Thyroid gland (tissue), 4 donors: Measurements from ENCODE around the gene ADTRP. TPM values are rescaled to one million over a fixed set of nuclear protein-coding genes. Genes with fewer than 3 reads are reported as not detected.

Source experiments
- DNase-seq, 2 donors: peaks; one replicate each; pipeline ENCODE4 v3.0.0-alpha.2; 2019
- H3K27ac ChIP-seq, 3 donors: fragments of 200-600 bp; sonication (generic); 1 replicate in 2 of 3; 2 replicates in 1 of 3; pipeline ENCODE4 v1.5.1; 2016 to 2019; ENCODE audit warnings: mild to moderate bottlenecking in 1 of 3, moderate library complexity in 1 of 3
- H3K27me3 ChIP-seq: fragments of 200-600 bp; sonication (generic); one replicate; pipeline ENCODE4 v1.5.1; 2019
- H3K36me3 ChIP-seq, 2 donors: fragments of 200-600 bp; sonication (generic); one replicate each; pipeline ENCODE4 v1.5.1; 2016 to 2019
- H3K4me1 ChIP-seq, 2 donors: fragments of 200-600 bp; sonication (generic); one replicate each; pipeline ENCODE4 v1.5.1; 2017 to 2019
- H3K4me3 ChIP-seq, 3 donors: fragments of 200-600 bp; sonication (generic); replicated peaks in 1 of 3; 1 replicate in 2 of 3; 2 replicates in 1 of 3; pipeline ENCODE4 v1.5.1; 2016; ENCODE audit warnings: mild to moderate bottlenecking in 1 of 3
- H3K9me3 ChIP-seq: fragments of 200-600 bp; sonication (generic); one replicate; pipeline ENCODE4 v1.5.1; 2017
- POLR2A ChIP-seq, 2 donors: fragments of 450-650 bp; IDR thresholded peaks; one replicate each; pipeline ENCODE4 v1.6.1; 2017; ENCODE audit warnings: antibody characterized with exemption in 2 of 2, mild to moderate bottlenecking in 2 of 2, moderate library complexity in 1 of 2
- WGBS, 2 donors: methylation state at CpG; one replicate each; pipeline ENCODE4 v1.1.5; 2017; 5-methylcytosine and 5-hydroxymethylcytosine counted together
- intact Hi-C: fragments of 100-400 bp; cut with DNase I; formaldehyde crosslinking; loops from one replicate; pipeline ENCODE4 v1.15.1; 2023
- small RNA-seq: library from RNA; depleted of rRNA; stranded (forward); fragments of <200 nt; gene quantifications from one replicate; pipeline ENCODE3, GENCODE V24; 2016
- total RNA-seq, 4 donors: library from RNA; depleted of rRNA; stranded (reverse); fragments of >200 nt; gene quantifications; one replicate each; pipeline ENCODE4 v1.2.3, GENCODE V29; 2016
- TF ChIP-seq, protein P1 (sequence below), 6 experiments: fragments of 200-600 bp in 3 of 6; fragments of 450-650 bp in 3 of 6; sonication (generic) in 3 of 6; IDR thresholded peaks; one replicate each; pipeline ENCODE4 v1.5.1; 2016 to 2019; ENCODE audit warnings: antibody characterized with exemption in 6 of 6, mild to moderate bottlenecking in 2 of 6, inconsistent platforms in 1 of 6, moderate library complexity in 1 of 6

The ADTRP gene
- total RNA-seq, 4 donors from 2014 or later: 0.40 to 3.5 TPM; not detected in 2

- no peaks in the 10 kb centered on the region for H3K9me3 ChIP-seq
- no peaks in the 10 kb centered on the region for H3K4me1 ChIP-seq
- no peak for DNase-seq
- no peak for TF ChIP-seq POLR2A (IDR thresholded peaks at IDR 0.05)
- TF ChIP-seq, protein P1, sequence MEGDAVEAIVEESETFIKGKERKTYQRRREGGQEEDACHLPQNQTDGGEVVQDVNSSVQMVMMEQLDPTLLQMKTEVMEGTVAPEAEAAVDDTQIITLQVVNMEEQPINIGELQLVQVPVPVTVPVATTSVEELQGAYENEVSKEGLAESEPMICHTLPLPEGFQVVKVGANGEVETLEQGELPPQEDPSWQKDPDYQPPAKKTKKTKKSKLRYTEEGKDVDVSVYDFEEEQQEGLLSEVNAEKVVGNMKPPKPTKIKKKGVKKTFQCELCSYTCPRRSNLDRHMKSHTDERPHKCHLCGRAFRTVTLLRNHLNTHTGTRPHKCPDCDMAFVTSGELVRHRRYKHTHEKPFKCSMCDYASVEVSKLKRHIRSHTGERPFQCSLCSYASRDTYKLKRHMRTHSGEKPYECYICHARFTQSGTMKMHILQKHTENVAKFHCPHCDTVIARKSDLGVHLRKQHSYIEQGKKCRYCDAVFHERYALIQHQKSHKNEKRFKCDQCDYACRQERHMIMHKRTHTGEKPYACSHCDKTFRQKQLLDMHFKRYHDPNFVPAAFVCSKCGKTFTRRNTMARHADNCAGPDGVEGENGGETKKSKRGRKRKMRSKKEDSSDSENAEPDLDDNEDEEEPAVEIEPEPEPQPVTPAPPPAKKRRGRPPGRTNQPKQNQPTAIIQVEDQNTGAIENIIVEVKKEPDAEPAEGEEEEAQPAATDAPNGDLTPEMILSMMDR (IDR thresholded peaks at IDR 0.05): no peak
- H3K27me3 ChIP-seq: no peaks in the 10 kb centered on the region
- no peak overlapping the region for H3K27ac ChIP-seq
- intact Hi-C loops: no loop called here
- H3K36me3 ChIP-seq: no peaks in the 10 kb centered on the region
- no peak overlapping the region for H3K4me3 ChIP-seq
These were observed 106.3 kb downstream of the ADTRP start for GRCh38 chr6:11672256-11672655.

DNA sequence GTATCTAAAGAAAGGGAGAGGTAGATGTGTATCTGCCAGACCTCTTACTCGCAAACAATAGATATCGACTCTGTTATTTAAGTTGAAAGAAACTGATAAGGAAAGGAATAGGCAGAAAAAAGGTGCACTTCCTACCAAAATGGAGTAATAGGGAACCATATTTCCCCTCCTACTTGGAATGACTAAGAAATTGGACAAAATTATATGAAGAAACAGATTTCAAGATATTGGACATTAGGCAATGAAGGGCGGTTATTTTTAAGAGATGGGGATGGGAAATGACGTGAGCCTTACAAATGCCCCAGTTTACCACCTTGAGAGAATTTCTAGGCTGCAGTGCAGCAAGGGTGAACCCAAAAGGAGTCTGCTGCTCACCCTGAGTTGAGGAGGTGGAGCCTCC is 108.9 kb downstream of the ADTRP start:
- Histone ChIP-seq H3K4me1 (no peaks in the 10 kb centered on the region), H3K27me3 (no peaks in the 10 kb centered on the region), H3K27ac (no peak overlapping the region), H3K4me3 (no peak overlapping the region), H3K9me3 (no peaks in the 10 kb centered on the region), H3K36me3 (no peaks in the 10 kb centered on the region)
- TF ChIP-seq, protein P1 (IDR thresholded peaks at IDR 0.05): no peak
- TF ChIP-seq POLR2A (IDR thresholded peaks at IDR 0.05): no peak
- DNase-seq: no peak
- intact Hi-C loops: no loop called here
- WGBS, 2 donors: 95 to 96% methylated on average over 4 of the region's 4 CpGs

GRCh38 chr6:11668455-11668854 is 110.1 kb downstream of the ADTRP start:
- Histone ChIP-seq H3K36me3 (no peaks in the 10 kb centered on the region), H3K4me3 (no peak overlapping the region), H3K9me3 (no peaks in the 10 kb centered on the region), H3K27ac (no peak overlapping the region), H3K4me1 (no peaks in the 10 kb centered on the region), H3K27me3 (no peaks in the 10 kb centered on the region)
- intact Hi-C loops: no loop called here
- no peak for TF ChIP-seq POLR2A (IDR thresholded peaks at IDR 0.05)
- TF ChIP-seq, protein P1 (IDR thresholded peaks at IDR 0.05): no peak
- 86 to 88% methylated on average over 4 of the region's 4 CpGs for WGBS, 2 donors
- DNase-seq: no peak

DNA sequence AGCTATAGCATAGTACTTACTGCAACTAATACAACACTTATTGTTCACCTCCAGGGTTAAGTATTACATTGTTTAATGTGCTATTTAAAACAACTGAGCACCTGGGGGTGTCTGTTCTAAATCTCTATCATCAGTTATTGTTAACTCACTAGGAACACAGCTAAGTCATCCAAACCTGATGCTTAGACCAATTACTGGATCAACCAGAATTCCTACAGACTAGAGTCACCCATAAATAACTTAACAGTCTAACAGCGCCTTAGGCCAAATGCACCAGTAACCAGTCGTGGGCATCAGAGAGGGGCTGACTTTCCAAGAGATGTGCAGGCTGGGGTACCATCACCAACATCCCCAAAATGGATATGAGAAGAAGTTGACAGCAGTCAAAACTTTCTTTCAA is 110.7 kb downstream of the ADTRP start:
- H3K27ac ChIP-seq: no peak overlapping the region
- intact Hi-C loops: no loop called here
- H3K27me3 ChIP-seq: no peaks in the 10 kb centered on the region
- H3K4me3 ChIP-seq: no peak overlapping the region
- no peaks in the 10 kb centered on the region for H3K9me3 ChIP-seq
- no peak for DNase-seq
- WGBS, 2 donors: 78 to 90% methylated on average over 2 of the region's 2 CpGs
- no peak for TF ChIP-seq POLR2A (IDR thresholded peaks at IDR 0.05)
- TF ChIP-seq, protein P1 (IDR thresholded peaks at IDR 0.05): no peak
- no peaks in the 10 kb centered on the region for H3K4me1 ChIP-seq
- H3K36me3 ChIP-seq: no peaks in the 10 kb centered on the region

DNA sequence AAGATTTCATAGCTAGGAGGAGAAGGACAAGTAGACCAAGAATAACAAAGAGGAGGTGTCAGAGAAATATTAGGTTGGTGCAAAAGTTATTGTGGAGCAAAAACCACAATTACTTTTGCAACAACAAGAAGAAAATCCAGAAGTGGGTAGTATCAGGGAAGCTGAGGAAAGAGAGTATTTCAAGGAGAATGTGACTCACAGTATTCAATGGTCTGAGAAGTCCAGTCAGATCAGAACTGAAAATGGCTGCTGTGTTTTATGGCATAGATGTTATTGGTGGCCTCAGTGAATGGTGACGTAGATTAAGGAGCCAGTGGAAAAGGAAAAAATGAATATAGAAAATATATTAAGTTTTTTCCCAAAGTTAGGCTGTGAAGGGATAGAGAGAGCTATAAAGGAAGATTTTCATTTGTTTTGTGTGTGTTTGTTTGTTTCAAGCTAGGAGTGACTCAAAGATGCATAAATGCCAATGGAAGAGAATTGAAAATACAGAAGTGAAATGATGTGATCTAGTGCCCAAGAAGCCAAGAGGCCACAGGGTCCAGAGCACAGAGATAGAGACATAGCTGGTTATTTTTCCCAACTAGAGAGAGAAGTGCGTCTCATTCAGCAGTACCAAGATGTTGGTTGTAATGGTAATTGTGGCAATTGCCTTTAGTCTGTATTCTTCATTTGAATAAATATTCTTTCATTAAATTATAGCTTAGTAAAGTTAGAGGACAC is 112.8 kb downstream of the ADTRP start:
- 71 to 94% methylated on average over 2 of the region's 2 CpGs for WGBS, 2 donors
- no peak for DNase-seq
- H3K36me3 ChIP-seq: no peaks in the 10 kb centered on the region
- no peak overlapping the region for H3K27ac ChIP-seq
- H3K4me3 ChIP-seq: no peak overlapping the region
- intact Hi-C loops: no loop called here
- no peaks in the 10 kb centered on the region for H3K27me3 ChIP-seq
- no peaks in the 10 kb centered on the region for H3K9me3 ChIP-seq
- TF ChIP-seq POLR2A (IDR thresholded peaks at IDR 0.05): no peak
- TF ChIP-seq, protein P1 (IDR thresholded peaks at IDR 0.05): no peak
- H3K4me1 ChIP-seq: no peaks in the 10 kb centered on the region

Small RNA genes within 50 kb of the gene (small RNA-seq; reads per million reads assigned to genes)
- gene RF00272: not detected

Other genes starting within 250 kb of the ADTRP start
- 10 to 100 TPM in 1 of 4 donors, 1 to 10 TPM in 3; 6.6 to 12.7 (median 7.7) TPM for gene TMEM170B, start 241.1 kb downstream of the ADTRP start, total RNA-seq
- gene HIVEP1, start 233.5 kb upstream of the ADTRP start, total RNA-seq: 10 to 100 TPM; 17.4 to 35.1 (median 29.0) TPM